ENCODE measurements around the gene ATXN1.
"Not testable (repeated sequence)": the region's sequence is repeated elsewhere in the genome, so short reads cannot be mapped to it uniquely, and the experiment has no call there.

Gene ATXN1

DNA sequence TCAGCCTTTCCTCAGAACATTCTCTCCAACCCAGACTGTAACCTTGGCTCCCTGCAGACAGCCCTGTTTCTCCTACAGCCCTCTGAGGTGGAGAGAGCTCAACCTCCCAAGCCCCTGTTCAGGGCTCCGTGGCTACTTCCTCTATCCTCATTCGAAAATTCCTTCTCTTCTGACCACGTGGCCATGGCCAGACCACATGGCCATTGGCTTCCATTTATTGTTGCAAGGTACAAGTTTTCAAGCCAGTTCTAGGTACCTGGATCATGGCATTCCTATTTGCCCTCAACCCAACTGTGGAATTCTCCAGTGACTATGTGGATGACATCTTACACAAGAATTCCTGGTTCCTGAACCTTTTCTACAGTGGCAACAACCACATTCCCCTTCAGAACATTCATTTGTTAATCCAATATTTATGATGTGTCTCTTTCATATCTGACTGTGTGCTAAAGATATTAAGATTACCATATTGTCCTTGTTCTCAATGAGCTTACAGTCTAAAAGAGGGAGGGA lies 361.0 kb downstream of the ATXN1 start:
- DNase-seq = no peak

- no peak for DNase-seq
These were observed 361.6 kb downstream of the ATXN1 start for GRCh38 chr6:16399695-16400094.

DNA sequence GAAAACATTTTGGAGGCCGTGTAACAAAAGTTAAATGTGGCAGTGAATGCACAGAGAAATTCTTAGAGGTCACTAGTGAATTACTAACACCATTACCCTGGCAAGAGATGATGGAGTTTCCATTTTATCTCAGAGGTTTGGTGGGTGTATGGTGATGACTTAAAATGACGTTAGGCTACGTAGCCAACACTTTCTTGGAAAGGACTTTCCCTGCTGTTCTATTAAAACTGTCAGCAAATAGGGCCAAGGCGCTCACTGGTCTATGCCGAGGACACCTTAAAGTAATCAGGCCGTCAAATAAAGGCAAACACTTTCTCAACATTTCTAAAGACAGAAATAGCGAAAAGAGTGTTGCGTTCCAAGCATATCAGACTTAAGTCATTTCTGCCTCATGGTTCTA lies 362.1 kb downstream of the ATXN1 start:
- no peak for DNase-seq

- DNase-seq = no peak
These were observed 362.7 kb downstream of the ATXN1 start for GRCh38 chr6:16398587-16398986.

GRCh38 chr6:16397623-16398022 lies 363.6 kb downstream of the ATXN1 start:
- DNase-seq = no peak

- no peak for DNase-seq
These were observed 364.6 kb downstream of the ATXN1 start for GRCh38 chr6:16396497-16397319.

DNA sequence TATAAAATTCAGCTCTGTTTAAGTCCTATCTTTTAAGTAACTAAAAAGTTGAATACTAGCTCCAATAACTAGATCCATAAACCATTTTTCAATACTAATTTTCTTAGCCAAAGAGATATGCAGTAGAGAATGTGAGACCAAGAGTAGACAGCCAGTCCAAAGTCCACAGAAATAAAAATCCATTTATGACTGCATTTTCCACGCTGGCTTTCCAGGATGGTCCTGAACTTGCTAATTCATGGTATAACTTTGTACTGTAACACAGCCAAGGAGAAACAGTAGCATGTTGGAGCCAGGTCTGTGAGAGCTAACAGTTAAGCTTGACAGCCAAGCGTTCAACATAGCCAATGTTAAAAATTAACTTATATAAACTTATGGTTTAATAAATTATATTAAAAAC lies 366.6 kb downstream of the ATXN1 start:
- DNase-seq = no peak

DNA sequence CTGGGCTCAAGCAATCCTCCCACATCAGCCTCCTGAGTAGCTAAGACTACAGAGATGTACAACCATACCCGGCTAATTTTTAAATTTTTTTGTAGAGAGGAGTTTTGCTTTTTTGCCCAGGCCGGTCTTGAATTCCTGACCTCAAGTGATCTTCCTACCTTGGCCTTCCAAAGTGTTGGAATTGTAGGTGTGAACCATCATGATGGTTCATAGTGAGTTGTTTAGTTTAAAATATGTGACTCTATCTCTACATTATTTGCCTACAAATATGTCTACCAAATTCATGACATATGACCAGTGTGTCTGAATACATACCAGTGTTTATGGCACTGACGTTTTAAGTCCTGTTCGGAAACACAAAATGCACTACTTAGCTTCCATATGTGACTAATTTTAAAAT lies 367.9 kb downstream of the ATXN1 start:
- DNase-seq = no peak

GRCh38 chr6:16392010-16392409 lies 369.2 kb downstream of the ATXN1 start:
- no peak for DNase-seq

DNA sequence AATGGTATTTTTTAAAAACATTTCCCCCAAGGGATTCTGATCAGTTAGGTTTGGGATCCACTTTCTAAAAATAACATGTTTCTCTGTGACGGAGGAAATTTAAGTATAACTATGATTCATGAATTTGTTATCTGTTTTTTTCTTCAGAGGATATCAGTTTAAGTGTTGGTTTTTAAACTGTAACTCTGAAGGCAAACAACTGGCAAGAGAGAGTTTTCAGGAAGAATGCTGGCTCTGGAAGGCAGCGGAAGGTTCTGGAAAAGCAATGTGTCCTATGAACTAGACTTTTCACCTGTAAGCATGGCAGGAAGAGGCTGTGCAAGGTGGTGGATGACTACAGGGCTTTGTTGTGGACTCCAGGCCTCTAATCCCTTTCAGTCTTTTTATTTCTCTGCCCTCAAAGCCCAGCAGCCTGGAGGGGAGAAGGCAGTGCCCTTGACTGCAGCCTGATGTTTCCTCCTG lies 369.8 kb downstream of the ATXN1 start:
- DNase-seq = peak in 1 of 3 experiments; percentile 2

- DNase-seq = not testable (repeated sequence)
These were observed 370.3 kb downstream of the ATXN1 start for GRCh38 chr6:16390909-16391450.

DNA sequence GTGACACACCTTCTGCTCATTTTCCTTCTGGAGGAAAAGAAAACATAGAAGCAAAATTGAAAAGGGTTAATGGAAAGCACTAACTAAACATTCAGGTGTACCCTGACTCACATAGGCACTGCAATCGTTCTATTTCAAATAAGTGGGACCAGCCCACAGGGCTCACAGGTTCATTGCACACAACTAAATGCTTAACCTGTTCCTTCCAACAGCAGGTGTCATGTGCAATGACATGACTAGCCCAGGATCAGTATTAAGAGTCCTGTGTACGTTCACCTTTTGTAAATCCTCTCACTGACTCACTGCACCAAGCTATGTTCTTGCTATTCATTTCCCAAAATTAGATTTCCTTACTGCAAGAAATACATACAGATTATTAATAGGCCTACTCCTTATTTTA lies 371.6 kb downstream of the ATXN1 start:
- no peak for DNase-seq

- DNase-seq = no peak
These were observed 372.8 kb downstream of the ATXN1 start for GRCh38 chr6:16388488-16388887.

GRCh38 chr6:16386057-16386456 lies 375.2 kb downstream of the ATXN1 start:
- DNase-seq = no peak

- DNase-seq = no peak
These were observed 377.6 kb downstream of the ATXN1 start for GRCh38 chr6:16383607-16384206.

DNA sequence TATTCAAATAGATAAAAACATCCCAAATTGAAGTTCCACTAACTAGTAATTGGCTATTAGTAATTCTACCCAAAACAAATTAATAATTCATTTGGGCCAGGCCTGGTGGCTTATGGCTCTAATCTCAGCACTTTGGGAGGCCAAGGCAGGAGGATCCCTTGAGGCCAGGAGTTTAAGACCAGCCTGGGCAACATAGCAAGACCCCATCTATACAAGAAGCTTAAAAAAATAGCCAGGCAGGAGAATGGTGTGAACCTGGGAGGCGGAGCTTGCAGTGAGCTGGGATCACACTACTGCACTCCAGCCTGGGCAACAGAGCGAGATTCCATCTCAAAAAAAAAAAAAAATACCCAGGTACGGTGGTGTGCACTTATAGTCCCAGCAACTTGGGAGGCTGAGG lies 379.3 kb downstream of the ATXN1 start:
- DNase-seq = not testable (repeated sequence)

GRCh38 chr6:16380220-16380809 lies 380.9 kb downstream of the ATXN1 start:
- peak in 2 of 3 experiments; percentile 19 to 22 for DNase-seq

- not testable (repeated sequence) for DNase-seq
These were observed 382.9 kb downstream of the ATXN1 start for GRCh38 chr6:16378360-16378759.

DNA sequence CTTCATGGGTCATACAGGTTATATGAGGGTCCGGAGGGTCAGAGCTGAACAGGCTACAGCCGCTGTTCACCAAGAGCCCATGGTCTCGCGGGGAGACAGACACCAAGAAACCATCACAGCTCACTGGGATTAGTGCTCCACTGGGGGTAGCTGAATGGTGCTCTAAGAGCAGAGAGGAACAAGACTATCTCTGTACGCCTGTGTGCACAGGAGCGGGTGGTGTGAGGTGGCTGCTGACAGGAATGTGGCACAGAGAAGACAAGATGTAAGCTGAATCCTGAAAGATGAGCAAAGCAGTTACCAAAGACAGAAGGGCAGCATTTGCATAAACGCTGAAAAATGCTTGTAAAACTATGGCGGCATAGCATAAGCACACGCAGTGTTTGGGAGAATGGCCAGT lies 383.8 kb downstream of the ATXN1 start:
- no peak for DNase-seq

DNA sequence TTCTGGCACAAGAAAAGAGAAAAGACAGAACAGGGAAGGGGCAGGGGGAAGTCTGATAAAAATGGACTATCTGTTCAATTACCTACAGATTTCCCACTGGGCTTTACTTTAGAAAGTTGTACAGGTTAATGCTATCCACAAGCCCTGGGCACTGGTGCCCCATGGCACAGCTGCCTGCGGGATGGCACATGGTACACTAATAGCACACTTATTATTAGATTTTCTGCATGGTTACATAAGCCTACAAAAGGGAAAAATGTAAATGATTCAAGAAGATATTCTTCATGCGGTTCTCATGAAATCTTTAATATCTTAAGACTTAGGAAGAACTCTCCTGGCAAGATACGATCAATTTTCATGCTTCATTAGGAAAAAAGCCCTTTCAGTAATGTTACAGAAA lies 385.4 kb downstream of the ATXN1 start:
- DNase-seq = no peak

DNA sequence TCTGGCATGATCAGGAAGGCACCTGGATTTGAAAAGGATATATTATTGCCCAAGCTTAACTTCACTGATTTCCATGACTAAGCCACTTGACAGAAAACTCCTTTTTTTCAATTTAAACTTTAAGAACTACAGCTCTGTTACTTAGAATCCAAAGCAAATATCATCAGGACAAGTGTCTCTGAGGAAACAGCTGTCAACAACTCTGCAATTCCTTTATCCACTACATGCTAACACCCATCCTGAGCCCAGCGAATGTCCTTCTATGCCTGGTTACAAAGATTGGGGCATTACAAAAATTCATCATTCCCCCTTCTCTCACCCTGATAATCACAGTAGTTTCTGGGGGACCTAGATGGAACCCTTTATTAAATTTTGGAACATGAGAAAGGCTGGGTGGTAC lies 386.1 kb downstream of the ATXN1 start:
- no peak for DNase-seq

- no peak for DNase-seq
These were observed 386.6 kb downstream of the ATXN1 start for GRCh38 chr6:16374461-16375200.

DNA sequence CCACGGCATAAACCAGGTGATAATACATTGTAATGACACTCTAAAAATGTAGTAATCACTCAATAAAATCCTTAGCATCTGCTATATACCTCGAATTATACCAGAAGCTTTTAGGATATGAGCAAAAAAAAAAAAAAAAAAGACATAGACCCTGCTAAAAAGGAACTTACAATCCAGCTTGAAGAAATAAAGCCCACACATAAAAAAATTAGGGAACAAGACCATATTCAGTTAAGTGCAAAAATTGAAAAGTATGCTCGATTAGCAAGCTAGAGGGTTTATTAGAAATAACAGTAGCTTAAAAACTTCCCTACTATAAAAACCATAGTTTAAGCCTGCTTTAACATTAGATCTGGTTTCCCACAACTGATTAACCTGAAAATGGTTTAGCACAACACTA lies 387.2 kb downstream of the ATXN1 start:
- no peak for DNase-seq
